Measurements from ENCODE around the gene DPH2.

Gene DPH2

DNA sequence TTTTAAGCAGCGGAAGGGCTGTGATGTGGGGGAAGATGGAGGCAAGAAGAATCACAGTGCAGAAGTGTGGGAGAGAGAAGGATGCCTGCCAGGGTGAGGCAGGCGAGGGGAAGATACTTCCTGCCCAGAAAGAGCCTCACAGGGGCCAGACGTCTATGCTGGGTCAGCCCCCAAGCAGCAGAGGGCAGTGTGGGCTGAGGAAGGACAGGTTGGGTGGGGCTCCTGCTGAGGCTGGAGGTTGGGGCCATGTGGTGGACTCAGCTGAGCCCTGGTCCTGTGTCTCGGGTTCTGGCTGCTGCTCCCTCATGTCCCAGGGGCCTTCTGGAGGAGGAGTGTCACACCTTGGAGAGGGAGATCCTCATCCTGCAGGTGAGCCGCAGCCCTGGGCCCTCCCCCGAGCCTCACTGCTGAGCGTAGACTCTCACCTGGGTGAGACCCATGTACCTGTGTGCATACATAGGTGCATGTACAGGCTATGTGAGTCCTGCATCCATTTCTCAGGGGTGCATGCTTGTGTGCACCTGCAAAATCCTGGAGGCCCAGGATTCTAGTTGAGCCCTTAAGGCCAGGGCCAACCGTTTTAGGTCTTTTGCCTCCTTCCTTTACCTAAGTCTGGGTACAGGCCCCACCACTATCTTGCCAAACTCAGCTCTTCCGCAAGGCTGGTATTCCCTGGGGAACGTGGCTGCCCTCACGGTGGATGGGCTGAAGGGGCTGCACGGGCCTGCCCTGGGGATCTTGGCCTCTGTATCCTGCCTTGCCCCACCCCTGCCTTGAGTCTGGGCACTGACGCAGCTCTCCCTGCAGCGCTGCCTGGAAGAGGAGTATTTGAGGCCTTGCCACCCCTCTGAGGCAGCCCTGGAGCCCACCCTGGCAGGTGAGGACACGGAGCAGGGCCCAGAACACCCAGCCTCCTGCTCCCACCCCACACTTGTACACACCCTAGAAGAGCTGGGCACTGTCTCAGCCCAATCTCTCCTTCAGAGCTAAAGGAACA is 25.3 kb downstream of the DPH2 start:
- Histone ChIP-seq H3K9me3 (ENCODE audit: insufficient read depth, low read depth, low read length) (no peaks in the 10 kb centered on the region), H3K27me3 (ENCODE audit: insufficient read depth, low read length, poor library complexity, severe bottlenecking) (no peaks in the 10 kb centered on the region), H3K9me2 (replicated peaks; ENCODE audit: low read depth, low read length) (no peaks in the 10 kb centered on the region), H3K36me3 (ENCODE audit: insufficient read depth, low read length) (no peaks in the 10 kb centered on the region), H3F3A (ENCODE audit: low read depth) (no peaks in the 10 kb centered on the region), H3K4me1 (ENCODE audit: insufficient read depth, low read length, poor library complexity, severe bottlenecking) (peaks cover 10% of the 10 kb centered on the region), H4K20me1 (ENCODE audit: insufficient read depth, low read length, poor library complexity, severe bottlenecking) (no peaks in the 10 kb centered on the region), H3K4me3 (ENCODE audit: low read length, poor library complexity, severe bottlenecking) (no peak overlapping the region), H3K9ac (ENCODE audit: low read depth, low read length, poor library complexity, severe bottlenecking) (no peak overlapping the region), H2AFZ (ENCODE audit: low read length) (no peak overlapping the region), H3K79me2 (ENCODE audit: insufficient read depth, low read length) (no peaks in the 10 kb centered on the region), H3K4me2 (ENCODE audit: low read depth, low read length, poor library complexity, severe bottlenecking) (no peak overlapping the region)
- no peak for TF ChIP-seq EZH2phosphoT487 (IDR thresholded peaks at IDR 0.05; ENCODE audit: borderline replicate concordance)
- TF ChIP-seq CTCF (conservative IDR thresholded peaks at IDR 0.05; ENCODE audit: low read length): peak; percentile 63

DNA sequence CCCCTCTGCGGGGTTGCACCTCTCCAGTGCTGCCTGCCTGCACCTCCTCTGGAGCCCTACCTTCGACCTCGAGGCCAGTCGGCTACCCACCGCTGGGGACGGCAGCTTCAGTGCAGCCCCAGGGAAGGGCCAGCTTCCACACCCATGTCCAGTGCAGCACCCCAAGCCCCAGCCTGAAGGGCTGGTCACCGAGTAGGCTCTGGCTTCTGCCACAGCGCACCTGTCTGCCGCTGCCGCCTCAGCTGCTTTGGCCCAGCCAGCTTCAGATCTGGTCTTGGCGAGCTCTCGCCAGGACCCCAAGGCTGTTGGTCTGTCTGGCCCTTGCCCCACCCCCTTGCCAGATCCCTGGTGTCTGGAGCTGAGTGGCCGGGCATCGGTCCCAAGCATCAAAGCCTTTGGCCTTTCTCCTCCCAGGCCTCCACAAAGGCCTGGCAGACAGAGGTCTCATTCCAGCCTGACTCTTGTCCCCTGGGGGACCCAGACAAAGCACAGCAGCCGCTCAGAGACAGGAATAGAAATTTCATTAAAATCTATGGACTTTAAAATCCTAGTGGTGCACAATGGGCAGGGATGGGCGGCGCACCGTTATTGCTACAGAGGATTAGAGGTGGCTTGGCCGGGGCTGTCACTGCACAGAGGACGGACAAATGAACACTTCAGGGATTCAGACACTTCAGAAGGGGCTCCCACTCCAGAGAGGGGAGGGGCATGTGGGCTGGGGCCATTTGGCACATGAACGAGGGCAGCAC is 26.3 kb downstream of the DPH2 start:
- no peak overlapping the region for H3K9ac ChIP-seq (ENCODE audit: low read depth, low read length, poor library complexity, severe bottlenecking)
- H3K79me2 ChIP-seq (ENCODE audit: insufficient read depth, low read length): no peaks in the 10 kb centered on the region
- no peak overlapping the region for H2AFZ ChIP-seq (ENCODE audit: low read length)
- no peaks in the 10 kb centered on the region for H3F3A ChIP-seq (ENCODE audit: low read depth)
- TF ChIP-seq CTCF (conservative IDR thresholded peaks at IDR 0.05; ENCODE audit: low read length) (no peak), EZH2phosphoT487 (IDR thresholded peaks at IDR 0.05; ENCODE audit: borderline replicate concordance) (no peak)
- peaks cover 10% of the 10 kb centered on the region for H3K4me1 ChIP-seq (ENCODE audit: insufficient read depth, low read length, poor library complexity, severe bottlenecking)
- no peaks in the 10 kb centered on the region for H3K36me3 ChIP-seq (ENCODE audit: insufficient read depth, low read length)
- no peaks in the 10 kb centered on the region for H4K20me1 ChIP-seq (ENCODE audit: insufficient read depth, low read length, poor library complexity, severe bottlenecking)
- H3K4me2 ChIP-seq (ENCODE audit: low read depth, low read length, poor library complexity, severe bottlenecking): no peak overlapping the region
- H3K27me3 ChIP-seq (ENCODE audit: insufficient read depth, low read length, poor library complexity, severe bottlenecking): no peaks in the 10 kb centered on the region
- no peaks in the 10 kb centered on the region for H3K9me2 ChIP-seq (replicated peaks; ENCODE audit: low read depth, low read length)
- H3K4me3 ChIP-seq (ENCODE audit: low read length, poor library complexity, severe bottlenecking): no peak overlapping the region
- H3K9me3 ChIP-seq (ENCODE audit: insufficient read depth, low read depth, low read length): no peaks in the 10 kb centered on the region

DNA sequence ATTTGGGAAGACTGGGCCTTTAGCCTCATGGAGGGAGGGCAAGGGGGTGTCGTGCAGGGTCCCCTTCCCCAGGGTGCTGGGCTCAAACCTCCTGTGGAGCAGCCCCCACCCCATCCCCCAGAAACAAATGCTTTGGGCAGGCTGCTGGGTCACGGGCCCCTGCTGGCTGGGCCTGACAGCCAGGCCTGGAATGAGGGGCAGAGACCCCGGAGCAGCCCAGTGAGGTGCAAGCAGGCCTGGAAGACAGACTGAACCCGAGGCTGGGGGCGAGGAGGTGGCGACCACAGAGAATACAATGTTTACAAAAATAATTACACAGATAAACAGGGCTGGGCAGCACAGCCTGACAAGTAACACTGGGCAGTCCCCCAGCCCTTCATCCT is 26.9 kb downstream of the DPH2 start:
- H3K4me3 ChIP-seq (ENCODE audit: low read length, poor library complexity, severe bottlenecking): no peak overlapping the region

More for the DNA sequence above, 26.9 kb downstream of the DPH2 start:
- Histone ChIP-seq H3K9ac (ENCODE audit: low read depth, low read length, poor library complexity, severe bottlenecking) (no peak overlapping the region), H3K36me3 (ENCODE audit: insufficient read depth, low read length) (no peaks in the 10 kb centered on the region), H3K9me2 (replicated peaks; ENCODE audit: low read depth, low read length) (no peaks in the 10 kb centered on the region), H2AFZ (ENCODE audit: low read length) (no peak overlapping the region), H3K4me2 (ENCODE audit: low read depth, low read length, poor library complexity, severe bottlenecking) (no peak overlapping the region), H4K20me1 (ENCODE audit: insufficient read depth, low read length, poor library complexity, severe bottlenecking) (no peaks in the 10 kb centered on the region), H3F3A (ENCODE audit: low read depth) (no peaks in the 10 kb centered on the region), H3K9me3 (ENCODE audit: insufficient read depth, low read depth, low read length) (no peaks in the 10 kb centered on the region), H3K4me1 (ENCODE audit: insufficient read depth, low read length, poor library complexity, severe bottlenecking) (peaks cover 10% of the 10 kb centered on the region), H3K79me2 (ENCODE audit: insufficient read depth, low read length) (no peaks in the 10 kb centered on the region), H3K27me3 (ENCODE audit: insufficient read depth, low read length, poor library complexity, severe bottlenecking) (no peaks in the 10 kb centered on the region)
- TF ChIP-seq EZH2phosphoT487 (IDR thresholded peaks at IDR 0.05; ENCODE audit: borderline replicate concordance): no peak
- TF ChIP-seq CTCF (conservative IDR thresholded peaks at IDR 0.05; ENCODE audit: low read length): no peak
